ENCODE data around the gene ASTN1. TPM values are rescaled to one million over a fixed set of nuclear protein-coding genes. Genes with fewer than 3 reads are reported as not detected.

ASTN1 gene
- total RNA-seq, 3 donors from 2014 or later (not counting 1 experiment from before 2014, with no cell fraction given), result not detected

GRCh38 chr1:177190308-177190970, 25.9 kb upstream of the ASTN1 start:
- H3K27ac Mint-ChIP-seq, result no peak overlapping the region

DNA sequence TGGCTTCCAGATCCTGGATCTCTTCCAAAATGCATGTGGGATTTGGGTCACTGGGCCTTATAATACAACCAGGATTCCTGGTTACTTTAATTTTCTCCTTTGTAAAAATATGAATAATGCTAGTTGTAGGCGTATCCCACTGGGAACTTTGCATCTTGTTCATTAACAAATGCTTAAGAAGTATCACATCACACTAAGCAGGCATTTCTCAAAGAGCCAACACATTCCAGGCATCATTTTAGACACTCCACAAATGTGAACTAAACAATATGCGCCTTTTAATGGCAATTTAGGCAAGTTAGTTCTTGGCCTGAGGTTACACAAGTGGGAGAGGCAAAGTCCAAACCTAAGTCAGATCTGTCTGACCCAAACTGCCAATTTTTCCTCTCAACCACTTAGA, 22.1 kb upstream of the ASTN1 start:
- H3K36me3 ChIP-seq (ENCODE audit: control insufficient read depth, insufficient read depth, low read length), result no peaks in the 10 kb centered on the region
- 100% methylated on average over 1 of the region's 2 CpGs for WGBS (ENCODE audit: insufficient coverage)
- DNase-seq, result no peak
- H3K27me3 ChIP-seq (ENCODE audit: control insufficient read depth, insufficient read depth, low read length), result no peaks in the 10 kb centered on the region
- Mint-ChIP-seq H3K27me3 (ENCODE audit: low read depth in 2 of 2) (peaks cover under 1 to 8% of the 10 kb centered on the region in 2 donors), H3K9me3 (peaks cover 3 to 4% of the 10 kb centered on the region in 2 donors), H3K4me1 (peaks cover 0 to 1% of the 10 kb centered on the region in 2 donors), H3K27ac (no peak overlapping the region), H3K36me3 (no peaks in the 10 kb centered on the region), H3K4me3 (no peak overlapping the region)
- no peak for ATAC-seq
- no peaks in the 10 kb centered on the region for H3K9me3 ChIP-seq (ENCODE audit: control insufficient read depth, insufficient read depth, low read length)
- intact Hi-C loops (cut with micrococcal nuclease), result no loop called here
- H3K27ac ChIP-seq (ENCODE audit: low read length), result no peak overlapping the region
- peaks cover 2% of the 10 kb centered on the region for H3K4me1 ChIP-seq (ENCODE audit: control insufficient read depth, insufficient read depth, low read length)
- H3K4me3 ChIP-seq (ENCODE audit: low read length), result no peak overlapping the region
- TF ChIP-seq, protein P1, sequence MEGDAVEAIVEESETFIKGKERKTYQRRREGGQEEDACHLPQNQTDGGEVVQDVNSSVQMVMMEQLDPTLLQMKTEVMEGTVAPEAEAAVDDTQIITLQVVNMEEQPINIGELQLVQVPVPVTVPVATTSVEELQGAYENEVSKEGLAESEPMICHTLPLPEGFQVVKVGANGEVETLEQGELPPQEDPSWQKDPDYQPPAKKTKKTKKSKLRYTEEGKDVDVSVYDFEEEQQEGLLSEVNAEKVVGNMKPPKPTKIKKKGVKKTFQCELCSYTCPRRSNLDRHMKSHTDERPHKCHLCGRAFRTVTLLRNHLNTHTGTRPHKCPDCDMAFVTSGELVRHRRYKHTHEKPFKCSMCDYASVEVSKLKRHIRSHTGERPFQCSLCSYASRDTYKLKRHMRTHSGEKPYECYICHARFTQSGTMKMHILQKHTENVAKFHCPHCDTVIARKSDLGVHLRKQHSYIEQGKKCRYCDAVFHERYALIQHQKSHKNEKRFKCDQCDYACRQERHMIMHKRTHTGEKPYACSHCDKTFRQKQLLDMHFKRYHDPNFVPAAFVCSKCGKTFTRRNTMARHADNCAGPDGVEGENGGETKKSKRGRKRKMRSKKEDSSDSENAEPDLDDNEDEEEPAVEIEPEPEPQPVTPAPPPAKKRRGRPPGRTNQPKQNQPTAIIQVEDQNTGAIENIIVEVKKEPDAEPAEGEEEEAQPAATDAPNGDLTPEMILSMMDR (IDR thresholded peaks at IDR 0.05), result no peak

More at GRCh38 chr1:177190308-177190970, 25.9 kb upstream of the ASTN1 start:
- TF ChIP-seq, protein P1 (IDR thresholded peaks at IDR 0.05), result no peak
- intact Hi-C loops (cut with micrococcal nuclease), result no loop called here
- Mint-ChIP-seq H3K36me3 (no peaks in the 10 kb centered on the region), H3K27me3 (ENCODE audit: low read depth in 2 of 2) (no peaks in the 10 kb centered on the region), H3K4me1 (no peaks in the 10 kb centered on the region), H3K4me3 (no peak overlapping the region), H3K9me3 (peaks cover 6 to 8% of the 10 kb centered on the region in 2 donors)
- H3K4me1 ChIP-seq (ENCODE audit: control insufficient read depth, insufficient read depth, low read length), result no peaks in the 10 kb centered on the region
- no peak overlapping the region for H3K27ac ChIP-seq (ENCODE audit: low read length)
- no peaks in the 10 kb centered on the region for H3K27me3 ChIP-seq (ENCODE audit: control insufficient read depth, insufficient read depth, low read length)
- DNase-seq (no peak), ATAC-seq (no peak)
- no peaks in the 10 kb centered on the region for H3K9me3 ChIP-seq (ENCODE audit: control insufficient read depth, insufficient read depth, low read length)
- WGBS (ENCODE audit: insufficient coverage), result 89% methylated on average over 2 of the region's 3 CpGs
- H3K36me3 ChIP-seq (ENCODE audit: control insufficient read depth, insufficient read depth, low read length), result no peaks in the 10 kb centered on the region
- no peak overlapping the region for H3K4me3 ChIP-seq (ENCODE audit: low read length)

GRCh38 chr1:177185209-177185608, 20.7 kb upstream of the ASTN1 start:
- intact Hi-C loops (cut with micrococcal nuclease), result no loop called here
- Histone ChIP-seq H3K36me3 (ENCODE audit: control insufficient read depth, insufficient read depth, low read length) (no peaks in the 10 kb centered on the region), H3K9me3 (ENCODE audit: control insufficient read depth, insufficient read depth, low read length) (no peaks in the 10 kb centered on the region), H3K27me3 (ENCODE audit: control insufficient read depth, insufficient read depth, low read length) (no peaks in the 10 kb centered on the region), H3K27ac (ENCODE audit: low read length) (no peak overlapping the region), H3K4me1 (ENCODE audit: control insufficient read depth, insufficient read depth, low read length) (peaks cover 6% of the 10 kb centered on the region), H3K4me3 (ENCODE audit: low read length) (no peak overlapping the region)
- peaks cover under 1 to 4% of the 10 kb centered on the region in 2 donors for H3K9me3 Mint-ChIP-seq
- peaks cover 11% of the 10 kb centered on the region in 2 donors for H3K27me3 Mint-ChIP-seq (ENCODE audit: low read depth in 2 of 2)
- TF ChIP-seq, protein P1 (IDR thresholded peaks at IDR 0.05), result no peak
- H3K36me3 Mint-ChIP-seq, result no peaks in the 10 kb centered on the region
- ATAC-seq (no peak), DNase-seq (no peak)
- H3K27ac Mint-ChIP-seq, result no peak overlapping the region
- H3K4me3 Mint-ChIP-seq, result no peak overlapping the region
- H3K4me1 Mint-ChIP-seq, result peaks cover 0 to 6% of the 10 kb centered on the region in 2 donors
- 100% methylated on average over 2 of the region's 5 CpGs for WGBS (ENCODE audit: insufficient coverage)

- no peaks in the 10 kb centered on the region for H3K36me3 Mint-ChIP-seq
- intact Hi-C loops (cut with micrococcal nuclease), result no loop called here
- H3K36me3 ChIP-seq (ENCODE audit: control insufficient read depth, insufficient read depth, low read length), result no peaks in the 10 kb centered on the region
- H3K9me3 Mint-ChIP-seq, result peaks cover 0 to 4% of the 10 kb centered on the region in 2 donors
- no CpG with 5 or more reads among the region's 2 CpGs for WGBS (ENCODE audit: insufficient coverage)
- peaks cover 11% of the 10 kb centered on the region in 2 donors for H3K27me3 Mint-ChIP-seq (ENCODE audit: low read depth in 2 of 2)
- H3K27me3 ChIP-seq (ENCODE audit: control insufficient read depth, insufficient read depth, low read length), result no peaks in the 10 kb centered on the region
- H3K27ac Mint-ChIP-seq, result no peak overlapping the region
- H3K4me3 ChIP-seq (ENCODE audit: low read length), result no peak overlapping the region
- no peaks in the 10 kb centered on the region for H3K9me3 ChIP-seq (ENCODE audit: control insufficient read depth, insufficient read depth, low read length)
- H3K4me1 Mint-ChIP-seq, result peaks cover 0 to 6% of the 10 kb centered on the region in 2 donors
- peaks cover 6% of the 10 kb centered on the region for H3K4me1 ChIP-seq (ENCODE audit: control insufficient read depth, insufficient read depth, low read length)
- no peak for ATAC-seq
- DNase-seq, result no peak
- no peak overlapping the region for H3K27ac ChIP-seq (ENCODE audit: low read length)
- H3K4me3 Mint-ChIP-seq, result no peak overlapping the region
- TF ChIP-seq, protein P1 (IDR thresholded peaks at IDR 0.05), result no peak
Observed at GRCh38 chr1:177183836-177184235, 19.3 kb upstream of the ASTN1 start.

All from natural killer cell (primary cell).